GM23338 (cell line): ENCODE data around the gene RBM19. TPM values are rescaled to one million over a fixed set of nuclear protein-coding genes. Genes with fewer than 3 reads are reported as not detected.

Experiments
- ATAC-seq: fragments of 200-7000 bp; cut with Tn5 transposase; 3 replicates; pipeline ENCODE4 v1.9.1; 2020
- DNase-seq: peaks from one replicate; pipeline ENCODE4 v3.0.0-alpha.2; 2015; ENCODE audit warnings: low spot score
- H2AFZ ChIP-seq: fragments of 200-600 bp; sonication (generic); 2 replicates; pipeline ENCODE4 v1.8.0; 2016; ENCODE audit warnings: antibody characterized with exemption, mild to moderate bottlenecking, moderate library complexity
- H3F3A ChIP-seq: fragments of 200-600 bp; sonication (generic); replicated peaks from 2 replicates; pipeline ENCODE4 v1.8.0; 2017; ENCODE audit warnings: antibody characterized with exemption, mixed run types, low read depth
- H3K27ac ChIP-seq: fragments of 200-600 bp; sonication (generic); 2 replicates; pipeline ENCODE4 v1.6.1; 2016; ENCODE audit warnings: low read depth
- H3K27me3 ChIP-seq: fragments of 200-600 bp; sonication (generic); 2 replicates; pipeline ENCODE4 v1.8.0; 2016; ENCODE audit warnings: mild to moderate bottlenecking, mixed run types, moderate library complexity; ENCODE audit not compliant: insufficient read depth
- H3K36me3 ChIP-seq: fragments of 200-600 bp; sonication (generic); 2 replicates; pipeline ENCODE4 v1.8.0; 2016; ENCODE audit warnings: mild to moderate bottlenecking; ENCODE audit not compliant: insufficient read depth
- H3K4me1 ChIP-seq: fragments of 200-600 bp; sonication (generic); 2 replicates; pipeline ENCODE4 v1.8.0; 2016; ENCODE audit warnings: mild to moderate bottlenecking, moderate library complexity; ENCODE audit not compliant: insufficient read depth
- H3K4me2 ChIP-seq: fragments of 200-600 bp; sonication (generic); 2 replicates; pipeline ENCODE4 v1.7.1; 2017; ENCODE audit warnings: mixed run types
- H3K4me3 ChIP-seq: fragments of 200-600 bp; sonication (generic); 2 replicates; pipeline ENCODE4 v1.6.1; 2016; ENCODE audit warnings: mixed run types
- H3K79me2 ChIP-seq: fragments of 200-600 bp; sonication (generic); replicated peaks from 2 replicates; pipeline ENCODE4 v1.8.0; 2017; ENCODE audit warnings: mild to moderate bottlenecking; ENCODE audit not compliant: insufficient read depth
- H3K9me2 ChIP-seq: fragments of 200-600 bp; sonication (generic); 2 replicates; pipeline ENCODE4 v1.8.0; 2017; ENCODE audit not compliant: insufficient read depth
- H4K20me1 ChIP-seq: fragments of 200-600 bp; sonication (generic); replicated peaks from 2 replicates; pipeline ENCODE4 v1.8.0; 2017; ENCODE audit warnings: mild to moderate bottlenecking; ENCODE audit not compliant: insufficient read depth
- H3K27ac Mint-ChIP-seq: 2 replicates; pipeline ENCODE4 v1.8.0; 2020; ENCODE audit warnings: inconsistent platforms, mild to moderate bottlenecking, moderate library complexity, mixed read lengths
- H3K27me3 Mint-ChIP-seq: 3 replicates; pipeline ENCODE4 v1.8.0; 2022; ENCODE audit warnings: low read depth, mild to moderate bottlenecking, moderate library complexity, mixed read lengths, inconsistent platforms; ENCODE audit not compliant: insufficient read depth, poor library complexity
- H3K36me3 Mint-ChIP-seq: 3 replicates; pipeline ENCODE4 v1.8.0; 2021; ENCODE audit warnings: low read depth, mild to moderate bottlenecking, inconsistent platforms, moderate library complexity, mixed read lengths
- H3K4me1 Mint-ChIP-seq: 3 replicates; pipeline ENCODE4 v1.8.0; 2020; ENCODE audit warnings: mild to moderate bottlenecking, inconsistent platforms, mixed read lengths
- H3K4me3 Mint-ChIP-seq: 3 replicates; pipeline ENCODE4 v1.8.0; 2021; ENCODE audit warnings: moderate library complexity, mild to moderate bottlenecking, inconsistent platforms, mixed read lengths
- H3K9me3 Mint-ChIP-seq: 3 replicates; pipeline ENCODE4 v1.8.0; 2020; ENCODE audit warnings: moderate library complexity, mild to moderate bottlenecking, inconsistent platforms, mixed read lengths
- CREB1 ChIP-seq: fragments of 250-450 bp; sonication (Bioruptor Pico); IDR thresholded peaks from 2 replicates; pipeline ENCODE4 v1.5.0; 2020; ENCODE audit warnings: low read depth, mild to moderate bottlenecking, moderate library complexity
- JUNB ChIP-seq: IDR thresholded peaks from one replicate; pipeline ENCODE4 v1.6.1; 2016; ENCODE audit warnings: antibody characterized with exemption; ENCODE audit not compliant: unreplicated experiment
- NANOG ChIP-seq: IDR thresholded peaks from 2 replicates; pipeline ENCODE4 v1.6.1; 2016; ENCODE audit warnings: antibody characterized with exemption, borderline replicate concordance
- POLR2AphosphoS5 ChIP-seq: IDR thresholded peaks from 2 replicates; pipeline ENCODE4 v1.6.1; 2016; ENCODE audit warnings: antibody characterized with exemption, low read depth
- STAT1 ChIP-seq: IDR thresholded peaks from one replicate; pipeline ENCODE4 v1.6.1; 2016; ENCODE audit warnings: antibody characterized with exemption; ENCODE audit not compliant: unreplicated experiment
- ZNF114 ChIP-seq: fragments of 250-450 bp; sonication (Bioruptor Pico); IDR thresholded peaks from 2 replicates; pipeline ENCODE4 v1.5.0; 2020; ENCODE audit warnings: mild to moderate bottlenecking, moderate library complexity
- ZNF331 ChIP-seq: fragments of 250-450 bp; sonication (Bioruptor Pico); IDR thresholded peaks from 2 replicates; pipeline ENCODE4 v1.5.0; 2020; ENCODE audit warnings: low read depth, mild to moderate bottlenecking, moderate library complexity
- polyA plus RNA-seq: library from polyadenylated mRNA; unstranded; fragments of >200 nt; fragmentation: Nextera tagmentation; extraction: Ambion mirVana; gene quantifications from 2 replicates; pipeline ENCODE4 v1.2.1, GENCODE V29; 2016
- total RNA-seq: library from RNA; depleted of rRNA; stranded (reverse); fragments of >200 nt; shearing (Covaris generic); gene quantifications from 2 replicates; pipeline ENCODE4 v1.2.3, GENCODE V29; 2014
- TF ChIP-seq, protein P1 (sequence below), 2 experiments: fragments of 200-600 bp in 1 of 2; sonication (generic) in 1 of 2; conservative IDR thresholded peaks; 2 replicates each; pipeline versions ENCODE4 v1.5.1 to v1.6.1; 2016 to 2017; ENCODE audit warnings: antibody characterized with exemption in 2 of 2, low read depth in 2 of 2, mild to moderate bottlenecking in 2 of 2, moderate library complexity in 1 of 2
- TF ChIP-seq, protein P2 (sequence below): IDR thresholded peaks from 2 replicates; pipeline ENCODE4 v1.6.1; 2016; ENCODE audit warnings: antibody characterized with exemption

RBM19 gene
- total and polyA plus RNA-seq, 2 experiments from 2014 or later, result 43.4 to 56.7 TPM

DNA sequence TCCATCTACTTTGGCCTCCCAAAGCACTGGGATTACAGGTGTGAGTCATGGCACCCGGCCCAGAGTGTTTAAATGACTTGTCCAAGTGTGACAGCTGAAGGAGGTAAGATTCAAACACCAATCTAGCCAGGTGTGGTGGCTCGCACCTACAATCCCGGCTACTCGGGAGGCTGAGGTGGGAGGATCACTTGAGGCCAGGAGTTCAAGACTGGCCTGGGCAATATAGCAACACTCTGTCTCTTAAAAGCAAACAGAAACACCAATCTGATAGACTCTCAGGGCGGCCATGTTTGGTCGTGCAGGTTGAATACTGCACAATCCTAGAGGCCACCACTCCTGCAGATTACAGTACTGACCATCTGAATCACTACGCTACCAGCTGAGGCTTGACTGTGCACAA is 68.7 kb downstream of the RBM19 start:
- H3K27ac ChIP-seq, result no peak overlapping the region
- peaks cover 18% of the 10 kb centered on the region for H3K4me1 Mint-ChIP-seq
- no peaks in the 10 kb centered on the region for H3K27me3 ChIP-seq
- peaks cover 3% of the 10 kb centered on the region; the same call in 1 of the 3 replicates for H3K36me3 Mint-ChIP-seq
- no peaks in the 10 kb centered on the region for H3K79me2 ChIP-seq
- peaks cover 5% of the 10 kb centered on the region for H3K4me1 ChIP-seq
- H3K27ac Mint-ChIP-seq, result no peak overlapping the region
- no peak overlapping the region for H2AFZ ChIP-seq
- H3K9me3 Mint-ChIP-seq, result no peaks in the 10 kb centered on the region
- no peaks in the 10 kb centered on the region; the same call in 1 of the 2 replicates for H3K36me3 ChIP-seq
- ATAC-seq (no peak), DNase-seq (no peak)
- H3K4me3 ChIP-seq, result no peak overlapping the region
- no peaks in the 10 kb centered on the region for H3K9me2 ChIP-seq
- no peaks in the 10 kb centered on the region for H4K20me1 ChIP-seq
- no peaks in the 10 kb centered on the region for H3K27me3 Mint-ChIP-seq
- no peaks in the 10 kb centered on the region for H3F3A ChIP-seq
- H3K4me3 Mint-ChIP-seq, result no peak overlapping the region
- no peak overlapping the region for H3K4me2 ChIP-seq
- no peak for TF ChIP-seq NANOG
- TF ChIP-seq, protein P1, sequence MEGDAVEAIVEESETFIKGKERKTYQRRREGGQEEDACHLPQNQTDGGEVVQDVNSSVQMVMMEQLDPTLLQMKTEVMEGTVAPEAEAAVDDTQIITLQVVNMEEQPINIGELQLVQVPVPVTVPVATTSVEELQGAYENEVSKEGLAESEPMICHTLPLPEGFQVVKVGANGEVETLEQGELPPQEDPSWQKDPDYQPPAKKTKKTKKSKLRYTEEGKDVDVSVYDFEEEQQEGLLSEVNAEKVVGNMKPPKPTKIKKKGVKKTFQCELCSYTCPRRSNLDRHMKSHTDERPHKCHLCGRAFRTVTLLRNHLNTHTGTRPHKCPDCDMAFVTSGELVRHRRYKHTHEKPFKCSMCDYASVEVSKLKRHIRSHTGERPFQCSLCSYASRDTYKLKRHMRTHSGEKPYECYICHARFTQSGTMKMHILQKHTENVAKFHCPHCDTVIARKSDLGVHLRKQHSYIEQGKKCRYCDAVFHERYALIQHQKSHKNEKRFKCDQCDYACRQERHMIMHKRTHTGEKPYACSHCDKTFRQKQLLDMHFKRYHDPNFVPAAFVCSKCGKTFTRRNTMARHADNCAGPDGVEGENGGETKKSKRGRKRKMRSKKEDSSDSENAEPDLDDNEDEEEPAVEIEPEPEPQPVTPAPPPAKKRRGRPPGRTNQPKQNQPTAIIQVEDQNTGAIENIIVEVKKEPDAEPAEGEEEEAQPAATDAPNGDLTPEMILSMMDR (conservative IDR thresholded peaks at IDR 0.05; ENCODE audit: low read depth in 2 of 2), result no peak
- TF ChIP-seq, protein P2, sequence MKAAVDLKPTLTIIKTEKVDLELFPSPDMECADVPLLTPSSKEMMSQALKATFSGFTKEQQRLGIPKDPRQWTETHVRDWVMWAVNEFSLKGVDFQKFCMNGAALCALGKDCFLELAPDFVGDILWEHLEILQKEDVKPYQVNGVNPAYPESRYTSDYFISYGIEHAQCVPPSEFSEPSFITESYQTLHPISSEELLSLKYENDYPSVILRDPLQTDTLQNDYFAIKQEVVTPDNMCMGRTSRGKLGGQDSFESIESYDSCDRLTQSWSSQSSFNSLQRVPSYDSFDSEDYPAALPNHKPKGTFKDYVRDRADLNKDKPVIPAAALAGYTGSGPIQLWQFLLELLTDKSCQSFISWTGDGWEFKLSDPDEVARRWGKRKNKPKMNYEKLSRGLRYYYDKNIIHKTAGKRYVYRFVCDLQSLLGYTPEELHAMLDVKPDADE, result no peak

DNA sequence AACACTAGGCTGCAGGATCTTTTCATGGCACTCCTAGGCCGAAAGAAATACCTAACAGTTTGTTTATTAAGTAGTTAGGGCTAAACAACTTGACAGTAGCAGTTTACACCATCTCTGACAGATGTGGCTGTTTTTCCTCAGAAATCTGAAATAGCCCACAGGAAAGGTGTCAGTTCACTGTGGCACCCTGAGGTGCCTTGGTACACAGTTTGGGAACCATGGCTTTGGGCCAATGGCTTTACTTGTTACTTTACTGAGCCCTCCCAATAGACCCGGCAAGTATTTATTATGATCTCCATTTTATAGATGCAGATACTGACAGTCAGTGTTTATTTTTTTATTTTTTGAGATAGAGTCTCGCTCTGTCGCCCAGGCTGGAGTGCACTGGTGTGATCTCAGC is 69.3 kb downstream of the RBM19 start:
- Histone ChIP-seq H3K4me2 (no peak overlapping the region), H3K27me3 (no peaks in the 10 kb centered on the region), H3K4me1 (peaks cover 5% of the 10 kb centered on the region), H2AFZ (no peak overlapping the region), H3K79me2 (no peaks in the 10 kb centered on the region), H4K20me1 (no peaks in the 10 kb centered on the region), H3K4me3 (no peak overlapping the region), H3K9me2 (no peaks in the 10 kb centered on the region), H3F3A (no peaks in the 10 kb centered on the region), H3K27ac (no peak overlapping the region), H3K36me3 (no peaks in the 10 kb centered on the region; the same call in 1 of the 2 replicates)
- H3K36me3 Mint-ChIP-seq, result peaks cover 3% of the 10 kb centered on the region; the same call in 1 of the 3 replicates
- ATAC-seq (no peak), DNase-seq (no peak)
- TF ChIP-seq, protein P1 (conservative IDR thresholded peaks at IDR 0.05; ENCODE audit: low read depth in 2 of 2), result no peak
- TF ChIP-seq JUNB, result no peak
- no peak for TF ChIP-seq POLR2AphosphoS5
- no peak for TF ChIP-seq CREB1 (CRISPR knock-in tag)
- TF ChIP-seq ZNF114 (CRISPR knock-in tag), result no peak
- TF ChIP-seq ZNF331 (CRISPR knock-in tag), result no peak
- TF ChIP-seq STAT1, result no peak
- TF ChIP-seq NANOG, result no peak
- TF ChIP-seq, protein P2, result no peak
- H3K27ac Mint-ChIP-seq, result no peak overlapping the region
- H3K4me3 Mint-ChIP-seq, result no peak overlapping the region
- no peaks in the 10 kb centered on the region for H3K27me3 Mint-ChIP-seq
- peaks cover 21% of the 10 kb centered on the region for H3K4me1 Mint-ChIP-seq
- H3K9me3 Mint-ChIP-seq, result no peaks in the 10 kb centered on the region
